SK-N-SH treated with all-trans-retinoic acid at 6 μM for 48 hours (cell line): ENCODE data around the gene A1CF.

Experiments
- ATAC-seq: fragments of 200-7000 bp; cut with Tn5 transposase; 3 replicates; pipeline ENCODE4 v1.9.1; 2020; ENCODE audit warnings: mild to moderate bottlenecking, moderate library complexity
- ARNTL ChIP-seq: fragments of 450-650 bp; formaldehyde crosslinking; IDR thresholded peaks from 2 replicates; pipeline ENCODE4 v1.5.0; 2020; ENCODE audit warnings: low read depth, mild to moderate bottlenecking, moderate library complexity, borderline replicate concordance
- BACH2 ChIP-seq: fragments of 250-450 bp; sonication (Bioruptor Pico); IDR thresholded peaks from 2 replicates; pipeline ENCODE4 v1.9.0; 2021; ENCODE audit warnings: mild to moderate bottlenecking, borderline replicate concordance
- CSDC2 ChIP-seq: fragments of 250-450 bp; sonication (Bioruptor Pico); IDR thresholded peaks from 2 replicates; pipeline ENCODE4 v1.5.0; 2020; ENCODE audit warnings: mild to moderate bottlenecking, moderate library complexity
- CSRNP3 ChIP-seq: fragments of 250-450 bp; sonication (Bioruptor Pico); IDR thresholded peaks from 2 replicates; pipeline ENCODE4 v1.5.1; 2021; ENCODE audit warnings: mild to moderate bottlenecking, moderate library complexity
- ISL1 ChIP-seq: fragments of 250-450 bp; sonication (Bioruptor Pico); IDR thresholded peaks from 2 replicates; pipeline ENCODE4 v2.1.2; 2022; ENCODE audit warnings: mild to moderate bottlenecking, moderate library complexity
- OSR1 ChIP-seq: fragments of 250-450 bp; sonication (Bioruptor Pico); IDR thresholded peaks from 2 replicates; pipeline ENCODE4 v1.8.0; 2022; ENCODE audit warnings: moderate library complexity, mild to moderate bottlenecking, inconsistent platforms
- PATZ1 ChIP-seq: fragments of 250-450 bp; sonication (Bioruptor Pico); IDR thresholded peaks from 2 replicates; pipeline ENCODE4 v1.8.0; 2020; ENCODE audit warnings: mild to moderate bottlenecking, moderate library complexity, borderline replicate concordance
- POU6F1 ChIP-seq: fragments of 250-450 bp; sonication (Bioruptor Pico); IDR thresholded peaks from 2 replicates; pipeline ENCODE4 v1.8.0; 2021; ENCODE audit warnings: low read depth, mild to moderate bottlenecking, moderate library complexity, borderline replicate concordance
- PPARA ChIP-seq: fragments of 250-450 bp; sonication (Bioruptor Pico); IDR thresholded peaks from 2 replicates; pipeline ENCODE4 v1.5.0; 2020; ENCODE audit warnings: mild to moderate bottlenecking, borderline replicate concordance
- RARB ChIP-seq: fragments of 250-450 bp; sonication (Bioruptor Pico); IDR thresholded peaks from 2 replicates; pipeline ENCODE4 v1.8.0; 2021; ENCODE audit warnings: mild to moderate bottlenecking, moderate library complexity
- SNAI2 ChIP-seq: fragments of 250-450 bp; sonication (Bioruptor Pico); IDR thresholded peaks from 2 replicates; pipeline ENCODE4 v1.5.0; 2020; ENCODE audit warnings: mild to moderate bottlenecking, moderate library complexity
- TCF4 ChIP-seq: fragments of 250-450 bp; sonication (Bioruptor Pico); IDR thresholded peaks from 2 replicates; pipeline ENCODE4 v1.8.0; 2021; ENCODE audit warnings: mild to moderate bottlenecking, moderate library complexity, borderline replicate concordance
- TOX ChIP-seq: fragments of 250-450 bp; sonication (Bioruptor Pico); IDR thresholded peaks from 2 replicates; pipeline ENCODE4 v1.8.0; 2021; ENCODE audit warnings: mild to moderate bottlenecking, moderate library complexity, borderline replicate concordance
- TSHZ2 ChIP-seq: fragments of 250-450 bp; sonication (Bioruptor Pico); IDR thresholded peaks from 2 replicates; pipeline ENCODE4 v1.5.0; 2020; ENCODE audit warnings: mild to moderate bottlenecking, moderate library complexity
- ZC3H10 ChIP-seq: fragments of 250-450 bp; sonication (Bioruptor Pico); IDR thresholded peaks from 2 replicates; pipeline ENCODE4 v1.5.1; 2021; ENCODE audit warnings: mild to moderate bottlenecking, moderate library complexity
- ZFP3 ChIP-seq: fragments of 250-450 bp; sonication (Bioruptor Pico); IDR thresholded peaks from 2 replicates; pipeline ENCODE4 v1.5.0; 2020; ENCODE audit warnings: mild to moderate bottlenecking, moderate library complexity
- ZFP30 ChIP-seq: fragments of 450-650 bp; formaldehyde crosslinking; IDR thresholded peaks from 2 replicates; pipeline ENCODE4 v1.5.0; 2022; ENCODE audit warnings: mild to moderate bottlenecking, moderate library complexity
- ZNF565 ChIP-seq: fragments of 450-650 bp; formaldehyde crosslinking; conservative IDR thresholded peaks from 2 replicates; pipeline ENCODE4 v1.5.0; 2020; ENCODE audit warnings: low read depth, mild to moderate bottlenecking, moderate library complexity
- ZNF70 ChIP-seq: fragments of 450-650 bp; formaldehyde crosslinking; IDR thresholded peaks from 2 replicates; pipeline ENCODE4 v1.5.0; 2020; ENCODE audit warnings: mild to moderate bottlenecking, moderate library complexity
- ZNF8 ChIP-seq: fragments of 450-650 bp; formaldehyde crosslinking; IDR thresholded peaks from 2 replicates; pipeline ENCODE4 v1.5.0; 2020; ENCODE audit warnings: mild to moderate bottlenecking, moderate library complexity

The A1CF gene

GRCh38 chr10:50861370-50861769 is 24.1 kb downstream of the A1CF start (continued):
- TF ChIP-seq CSRNP3 (CRISPR knock-in tag) = no peak
- TF ChIP-seq ZNF70 (CRISPR knock-in tag) = no peak

GRCh38 chr10:50857579-50857978 is 27.8 kb downstream of the A1CF start:
- no peak for ATAC-seq

GRCh38 chr10:50855461-50855860 is 30.0 kb downstream of the A1CF start:
- TF ChIP-seq BACH2 (CRISPR knock-in tag) = no peak
- no peak for TF ChIP-seq ZC3H10
- no peak for TF ChIP-seq ISL1 (CRISPR knock-in tag)
- no peak for TF ChIP-seq CSDC2 (CRISPR knock-in tag)
- no peak for ATAC-seq

More at GRCh38 chr10:50857579-50857978, 27.8 kb downstream of the A1CF start:
- TF ChIP-seq ZNF8 (CRISPR knock-in tag) = no peak
- no peak for TF ChIP-seq TSHZ2 (CRISPR knock-in tag)
- TF ChIP-seq ISL1 (CRISPR knock-in tag) = no peak
- no peak for TF ChIP-seq PPARA

GRCh38 chr10:50855015-50855414 is 30.4 kb downstream of the A1CF start:
- TF ChIP-seq RARB = no peak
- TF ChIP-seq CSRNP3 (CRISPR knock-in tag) = no peak
- TF ChIP-seq ZNF8 (CRISPR knock-in tag) = no peak
- no peak for TF ChIP-seq POU6F1 (CRISPR knock-in tag)
- no peak for TF ChIP-seq ZNF70 (CRISPR knock-in tag)
- TF ChIP-seq ZNF565 (CRISPR knock-in tag) = no peak
- no peak for TF ChIP-seq TCF4 (CRISPR knock-in tag)
- no peak for TF ChIP-seq PPARA
- TF ChIP-seq OSR1 (CRISPR knock-in tag) = no peak
- TF ChIP-seq SNAI2 (CRISPR knock-in tag) = no peak
- TF ChIP-seq CSDC2 (CRISPR knock-in tag) = no peak
- TF ChIP-seq ZFP30 (CRISPR knock-in tag) = no peak
- TF ChIP-seq TOX (CRISPR knock-in tag) = no peak
- no peak for ATAC-seq

- ATAC-seq = no peak
- TF ChIP-seq ZFP3 (CRISPR knock-in tag) = no peak
- TF ChIP-seq PATZ1 (CRISPR knock-in tag) = no peak
- no peak for TF ChIP-seq CSRNP3 (CRISPR knock-in tag)
- TF ChIP-seq PPARA = no peak
- no peak for TF ChIP-seq ZNF565 (CRISPR knock-in tag)
- TF ChIP-seq ZFP30 (CRISPR knock-in tag) = no peak
- TF ChIP-seq ZC3H10 = no peak
- no peak for TF ChIP-seq ISL1 (CRISPR knock-in tag)
- TF ChIP-seq ARNTL (CRISPR knock-in tag) = no peak
- no peak for TF ChIP-seq CSDC2 (CRISPR knock-in tag)
- TF ChIP-seq ZNF70 (CRISPR knock-in tag) = no peak
- no peak for TF ChIP-seq POU6F1 (CRISPR knock-in tag)
- TF ChIP-seq ZNF8 (CRISPR knock-in tag) = no peak
- TF ChIP-seq RARB = no peak
- no peak for TF ChIP-seq BACH2 (CRISPR knock-in tag)
- TF ChIP-seq TOX (CRISPR knock-in tag) = no peak
Observed at GRCh38 chr10:50853557-50853956, 31.9 kb downstream of the A1CF start.
